HEK293 (cell line): Measurements from ENCODE around the gene PPP1R11.
"Not testable (repeated sequence)": the region's sequence is repeated elsewhere in the genome, so short reads cannot be mapped to it uniquely, and the experiment has no call there.

Experiments used
- CTCF ChIA-PET: fragments of 350-600 bp; formaldehyde crosslinking; extraction: SDS; loops from one replicate; lab custom pipeline; 2021; ENCODE audit warnings: antibody characterized with exemption; lab: Yijun Ruan, JAX
- POLR2A ChIA-PET: fragments of 300-600 bp; formaldehyde crosslinking; extraction: SDS; loops from one replicate; lab custom pipeline; 2020; ENCODE audit warnings: antibody characterized with exemption, inconsistent platforms; lab: Yijun Ruan, JAX
- H3K27ac ChIP-seq: fragments of 200-500 bp; sonication (Bioruptor generic); 2 replicates; pipeline ENCODE4 v1.5.1; 2014; ENCODE audit warnings: low read depth, low read length, control low read depth, inconsistent platforms; ENCODE audit errors: extremely low read depth
- H3K36me3 ChIP-seq, 2 experiments: fragments of 200-500 bp in 1 of 2; sonication (Bioruptor generic) in 1 of 2; 1 replicate in 1 of 2; 2 replicates in 1 of 2; pipeline ENCODE4 v1.5.1; 2014 to 2017; ENCODE audit warnings: inconsistent platforms in 2 of 2, low read length in 2 of 2; ENCODE audit not compliant: control insufficient read depth in 2 of 2, insufficient read depth in 1 of 2
- H3K4me1 ChIP-seq: fragments of 200-500 bp; sonication (Bioruptor generic); 2 replicates; pipeline ENCODE4 v1.5.1; 2014; ENCODE audit warnings: mild to moderate bottlenecking, low read length, inconsistent platforms; ENCODE audit not compliant: control insufficient read depth, insufficient read depth
- H3K4me3 ChIP-seq: 2 replicates; pipeline ENCODE4 v1.5.1; 2011; ENCODE audit warnings: low read depth, mild to moderate bottlenecking, control low read depth, low read length, moderate library complexity
- H3K9me3 ChIP-seq: fragments of 200-500 bp; sonication (Bioruptor generic); 2 replicates; pipeline ENCODE4 v1.5.1; 2014; ENCODE audit warnings: low read depth, low read length, inconsistent platforms; ENCODE audit not compliant: control insufficient read depth, insufficient read depth
- GLIS2 ChIP-seq: fragments of 450-650 bp; formaldehyde crosslinking; IDR thresholded peaks from 2 replicates; pipeline ENCODE4 v1.5.1; 2016; ENCODE audit warnings: missing biosample characterization, missing genetic modification characterization
- HOXC10 ChIP-seq: sonication (generic); formaldehyde crosslinking; IDR thresholded peaks from 2 replicates; pipeline ENCODE4 v1.8.1; 2023; ENCODE audit warnings: mild to moderate bottlenecking, missing genetic modification reagents
- KLF16 ChIP-seq: fragments of 450-650 bp; formaldehyde crosslinking; IDR thresholded peaks from 2 replicates; pipeline ENCODE4 v1.5.1; 2017; ENCODE audit warnings: missing biosample characterization, missing genetic modification characterization
- KLF9 ChIP-seq: fragments of 450-650 bp; formaldehyde crosslinking; IDR thresholded peaks from 2 replicates; pipeline ENCODE4 v1.5.1; 2016; ENCODE audit warnings: missing biosample characterization, missing genetic modification characterization, low read depth
- MYNN ChIP-seq: fragments of 450-650 bp; formaldehyde crosslinking; IDR thresholded peaks from 2 replicates; pipeline ENCODE4 v1.5.1; 2016; ENCODE audit warnings: missing biosample characterization, missing genetic modification characterization, borderline replicate concordance
- MZF1 ChIP-seq: fragments of 450-650 bp; formaldehyde crosslinking; IDR thresholded peaks from 2 replicates; pipeline ENCODE4 v1.5.1; 2017; ENCODE audit warnings: missing biosample characterization, missing genetic modification characterization, borderline replicate concordance
- SP7 ChIP-seq: fragments of 450-650 bp; formaldehyde crosslinking; IDR thresholded peaks from 2 replicates; pipeline ENCODE4 v1.5.1; 2016; ENCODE audit warnings: missing biosample characterization, missing genetic modification characterization
- WT1 ChIP-seq: fragments of 450-650 bp; formaldehyde crosslinking; IDR thresholded peaks from 2 replicates; pipeline ENCODE4 v1.5.1; 2016; ENCODE audit warnings: missing biosample characterization, missing genetic modification characterization
- ZBTB11 ChIP-seq: fragments of 450-650 bp; formaldehyde crosslinking; conservative IDR thresholded peaks from 2 replicates; pipeline ENCODE4 v1.5.1; 2016; ENCODE audit warnings: low read depth, missing biosample characterization, missing genetic modification characterization
- ZBTB7A ChIP-seq: fragments of 450-650 bp; formaldehyde crosslinking; IDR thresholded peaks from 2 replicates; pipeline ENCODE4 v1.5.1; 2016; ENCODE audit warnings: low read depth, missing biosample characterization, missing genetic modification characterization
- ZNF112 ChIP-seq: fragments of 450-650 bp; formaldehyde crosslinking; IDR thresholded peaks from 2 replicates; pipeline ENCODE4 v1.5.0; 2017; ENCODE audit warnings: missing biosample characterization, missing genetic modification characterization
- ZNF266 ChIP-seq: fragments of 450-650 bp; formaldehyde crosslinking; IDR thresholded peaks from 2 replicates; pipeline ENCODE4 v1.5.1; 2016; ENCODE audit warnings: missing biosample characterization, missing genetic modification characterization, low read depth
- ZNF350 ChIP-seq: fragments of 450-650 bp; formaldehyde crosslinking; IDR thresholded peaks from 2 replicates; pipeline ENCODE4 v1.5.0; 2017; ENCODE audit warnings: missing biosample characterization, mild to moderate bottlenecking, missing genetic modification characterization
- ZNF398 ChIP-seq: fragments of 450-650 bp; formaldehyde crosslinking; IDR thresholded peaks from 2 replicates; pipeline ENCODE4 v1.5.1; 2017; ENCODE audit warnings: missing biosample characterization, missing genetic modification characterization
- ZNF514 ChIP-seq: fragments of 450-650 bp; formaldehyde crosslinking; IDR thresholded peaks from 2 replicates; pipeline ENCODE4 v1.5.1; 2016; ENCODE audit warnings: missing biosample characterization, missing genetic modification characterization
- ZNF529 ChIP-seq: fragments of 450-650 bp; formaldehyde crosslinking; IDR thresholded peaks from 2 replicates; pipeline ENCODE4 v1.5.1; 2017; ENCODE audit warnings: missing genetic modification characterization, missing biosample characterization; ENCODE audit not compliant: insufficient replicate concordance
- ZNF561 ChIP-seq: fragments of 450-650 bp; IDR thresholded peaks from 2 replicates; pipeline ENCODE4 v1.5.1; 2018; ENCODE audit warnings: missing biosample characterization, missing genetic modification characterization, borderline replicate concordance
- ZNF626 ChIP-seq: fragments of 450-650 bp; sonication (Bioruptor Pico); formaldehyde crosslinking; IDR thresholded peaks from 2 replicates; pipeline ENCODE4 v1.5.1; 2018; ENCODE audit warnings: missing biosample characterization, missing genetic modification characterization, inconsistent platforms
- ZNF707 ChIP-seq: fragments of 450-650 bp; formaldehyde crosslinking; IDR thresholded peaks from 2 replicates; pipeline ENCODE4 v1.5.1; 2016; ENCODE audit warnings: missing biosample characterization, missing genetic modification characterization
- ZNF837 ChIP-seq: fragments of 450-650 bp; formaldehyde crosslinking; IDR thresholded peaks from 2 replicates; pipeline ENCODE4 v1.5.1; 2016; ENCODE audit warnings: missing biosample characterization, missing genetic modification characterization
- ZSCAN5A ChIP-seq: fragments of 450-650 bp; formaldehyde crosslinking; IDR thresholded peaks from 2 replicates; pipeline ENCODE4 v1.5.1; 2016; ENCODE audit warnings: missing biosample characterization, missing genetic modification characterization

The PPP1R11 gene

GRCh38 chr6:30029588-30029987 lies 37.4 kb upstream of the PPP1R11 start:
- Histone ChIP-seq H3K4me3 (no peak overlapping the region), H3K27ac (no peak overlapping the region), H3K36me3 (peaks cover 0 to 6% of the 10 kb centered on the region in 2 experiments; a peak in 1 of 3 replicates), H3K9me3 (no peaks in the 10 kb centered on the region), H3K4me1 (no peaks in the 10 kb centered on the region)
- CTCF ChIA-PET: interaction anchor here (0.6 to 0.7 kb wide), 2 partner anchors 231 to 380 kb away, joined by 3 to 4 read pairs; no protein-coding TSS in a partner anchor
- POLR2A ChIA-PET: no interaction called here
- no peak for TF ChIP-seq MYNN

- Histone ChIP-seq H3K36me3 (peaks cover 0 to 10% of the 10 kb centered on the region in 2 experiments; a peak in 1 of 3 replicates), H3K27ac (no peak overlapping the region), H3K4me3 (no peak overlapping the region), H3K4me1 (no peaks in the 10 kb centered on the region), H3K9me3 (no peaks in the 10 kb centered on the region)
- POLR2A ChIA-PET: interaction anchor here (0.7 to 1.1 kb wide), 2 partner anchors 30 to 332 kb away, joined by 3 to 4 read pairs; no protein-coding TSS in a partner anchor
- TF ChIP-seq ZNF707: no peak
- TF ChIP-seq ZNF514 (tag by site-specific recombination): no peak
- no peak for TF ChIP-seq ZBTB11 (tag by site-specific recombination)
- no peak for TF ChIP-seq ZNF266 (tag by site-specific recombination)
- no peak for TF ChIP-seq ZNF112 (tag by site-specific recombination)
- no peak for TF ChIP-seq ZNF529
- no peak for TF ChIP-seq ZSCAN5A
- TF ChIP-seq ZNF350 (tag by site-specific recombination): no peak
- TF ChIP-seq, all 188 proteins: peak for 0
- CTCF ChIA-PET: interaction anchor here (0.6 to 1.6 kb wide), 4 partner anchors 10 to 182 kb away, joined by 3 to 10 read pairs (median 4); no protein-coding TSS in a partner anchor
Measured at GRCh38 chr6:30031381-30031780, 35.6 kb upstream of the PPP1R11 start.

GRCh38 chr6:30033440-30033839 lies 33.6 kb upstream of the PPP1R11 start:
- H3K36me3 ChIP-seq, H3K9me3 ChIP-seq, H3K4me3 ChIP-seq, H3K27ac ChIP-seq, H3K4me1 ChIP-seq: not testable (repeated sequence)
- TF ChIP-seq ZNF398 (tag by site-specific recombination): 0 out of 2 replicates have a peak, but pooled peaks have one; percentile 34
- POLR2A ChIA-PET: interaction anchor here (1.4 to 1.7 kb wide), 2 partner anchors 28 to 33 kb away, joined by 4 to 5 read pairs; partner anchors contain the start of genes POLR1H and PPP1R11
- CTCF ChIA-PET: interaction anchor here (0.5 to 1.4 kb wide), 6 partner anchors 9 to 185 kb away, joined by 3 to 4 read pairs (median 3); no protein-coding TSS in a partner anchor

GRCh38 chr6:30035784-30036183 lies 31.2 kb upstream of the PPP1R11 start:
- Histone ChIP-seq H3K4me1 (no peaks in the 10 kb centered on the region), H3K4me3 (no peak overlapping the region), H3K27ac (no peak overlapping the region), H3K36me3 (peaks cover 0 to 10% of the 10 kb centered on the region in 2 experiments; a peak in 1 of 3 replicates), H3K9me3 (no peaks in the 10 kb centered on the region)
- POLR2A ChIA-PET: no interaction called here
- CTCF ChIA-PET: interaction anchor here (1.0 to 2.0 kb wide), 2 partner anchors 26 to 187 kb away, joined by 3 to 10 read pairs; no protein-coding TSS in a partner anchor
- TF ChIP-seq SP7 (no peak), WT1 (tag by site-specific recombination) (no peak), ZNF561 (tag by site-specific recombination) (no peak), ZBTB7A (tag by site-specific recombination) (no peak), ZNF837 (tag by site-specific recombination) (no peak), KLF9 (no peak), GLIS2 (tag by site-specific recombination) (no peak), ZNF626 (tag by site-specific recombination) (no peak), MZF1 (tag by site-specific recombination) (no peak), KLF16 (tag by site-specific recombination) (no peak), HOXC10 (CRISPR knock-in tag) (no peak)
